Stimulated activated CD4-positive, alpha-beta T cell treated with anti-CD3 and anti-CD28 coated beads, Interleukin-4, amount 100 ng/mL, for 48 hours (primary cell): ENCODE measurements around the gene FXYD2.

Experiments used
- DNase-seq, 2 donors: peaks; one replicate each; pipeline ENCODE4 v3.0.0-alpha.2; 2020; ENCODE audit warnings: low read depth in 2 of 2

The FXYD2 gene

GRCh38 chr11:117835576-117835975 lies 11.0 kb upstream of the FXYD2 start:
- DNase-seq, result no peak

GRCh38 chr11:117834838-117835443 lies 10.4 kb upstream of the FXYD2 start:
- no peak for DNase-seq

GRCh38 chr11:117834068-117834810 lies 9.7 kb upstream of the FXYD2 start:
- DNase-seq, result no peak

- DNase-seq, result no peak
These were observed 8.9 kb upstream of the FXYD2 start for GRCh38 chr11:117833401-117833891.

- no peak for DNase-seq
These were observed 8.0 kb upstream of the FXYD2 start for GRCh38 chr11:117832511-117832910.

GRCh38 chr11:117831661-117832415 lies 7.3 kb upstream of the FXYD2 start:
- DNase-seq, result no peak

GRCh38 chr11:117830674-117831351 lies 6.3 kb upstream of the FXYD2 start:
- DNase-seq, result no peak

- no peak for DNase-seq
These were observed 5.5 kb upstream of the FXYD2 start for GRCh38 chr11:117830072-117830471.

- no peak for DNase-seq
These were observed 4.8 kb upstream of the FXYD2 start for GRCh38 chr11:117829369-117829725.

- peak; percentile 67 to 69 for DNase-seq
These were observed 4.2 kb upstream of the FXYD2 start for GRCh38 chr11:117828611-117829368.

GRCh38 chr11:117827521-117828511 lies 3.3 kb upstream of the FXYD2 start:
- no peak for DNase-seq

GRCh38 chr11:117826832-117827231 lies 2.3 kb upstream of the FXYD2 start:
- DNase-seq, result no peak

GRCh38 chr11:117826190-117826570 lies 1.6 kb upstream of the FXYD2 start:
- DNase-seq, result no peak

- no peak for DNase-seq
These were observed 1.1 kb upstream of the FXYD2 start for GRCh38 chr11:117825538-117826189.

GRCh38 chr11:117823946-117824420 lies 561 bp downstream of the FXYD2 start:
- DNase-seq, result no peak

- no peak for DNase-seq
These were observed 1.1 kb downstream of the FXYD2 start for GRCh38 chr11:117823294-117823945.

GRCh38 chr11:117822074-117823033 lies 2.2 kb downstream of the FXYD2 start:
- peak; percentile 46 to 53 for DNase-seq

- no peak for DNase-seq
These were observed 3.1 kb downstream of the FXYD2 start for GRCh38 chr11:117821431-117821830.
